Activated gamma-delta T cell treated with Interleukin-2 at 50 U/mL for 16 hours (primary cell): ENCODE results near the gene ITGAV.
A peak's percentile ranks its signal among the peaks of the same experiment; 100 is the strongest.
"Not testable (repeated sequence)": the region's sequence is repeated elsewhere in the genome, so short reads cannot be mapped to it uniquely, and the experiment has no call there.

ENCODE experiments used
- DNase-seq: peaks from one replicate; pipeline ENCODE4 v3.0.0-alpha.2; 2020

Gene ITGAV

GRCh38 chr2:186589612-186590349, at the start of gene ITGAV:
ITGAV (plus strand) TSS chr2:186590056; CDS start chr2:186590339, 283 bp downstream.
- peak; percentile 74 for DNase-seq

- DNase-seq: no peak
Measured at GRCh38 chr2:186540941-186541340, 48.9 kb upstream of the ITGAV start.

- no peak for DNase-seq
Measured at GRCh38 chr2:186542002-186542401, 47.9 kb upstream of the ITGAV start.

GRCh38 chr2:186543561-186544131, 46.2 kb upstream of the ITGAV start:
- no peak for DNase-seq

- no peak for DNase-seq
Measured at GRCh38 chr2:186544255-186544675, 45.6 kb upstream of the ITGAV start.

DNA sequence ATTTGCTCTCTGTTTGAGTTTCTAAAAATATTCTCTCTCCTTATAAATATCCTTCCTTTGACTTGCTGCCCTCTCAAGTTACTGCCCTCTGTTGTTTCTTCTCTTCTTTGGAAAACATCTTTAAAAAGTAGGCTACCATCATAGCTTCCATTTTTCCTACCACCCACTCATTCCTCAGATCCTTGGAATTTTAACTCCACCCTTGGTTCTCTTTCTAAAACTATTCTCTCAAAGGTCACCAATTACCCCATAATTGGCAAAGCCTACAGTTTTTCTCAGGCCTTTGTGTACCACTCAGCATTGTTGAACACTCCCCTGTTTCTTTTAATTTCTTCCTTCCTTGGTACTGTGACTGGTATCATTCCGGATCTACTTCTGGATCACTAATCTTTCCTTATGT, 43.0 kb upstream of the ITGAV start:
- DNase-seq: no peak

DNA sequence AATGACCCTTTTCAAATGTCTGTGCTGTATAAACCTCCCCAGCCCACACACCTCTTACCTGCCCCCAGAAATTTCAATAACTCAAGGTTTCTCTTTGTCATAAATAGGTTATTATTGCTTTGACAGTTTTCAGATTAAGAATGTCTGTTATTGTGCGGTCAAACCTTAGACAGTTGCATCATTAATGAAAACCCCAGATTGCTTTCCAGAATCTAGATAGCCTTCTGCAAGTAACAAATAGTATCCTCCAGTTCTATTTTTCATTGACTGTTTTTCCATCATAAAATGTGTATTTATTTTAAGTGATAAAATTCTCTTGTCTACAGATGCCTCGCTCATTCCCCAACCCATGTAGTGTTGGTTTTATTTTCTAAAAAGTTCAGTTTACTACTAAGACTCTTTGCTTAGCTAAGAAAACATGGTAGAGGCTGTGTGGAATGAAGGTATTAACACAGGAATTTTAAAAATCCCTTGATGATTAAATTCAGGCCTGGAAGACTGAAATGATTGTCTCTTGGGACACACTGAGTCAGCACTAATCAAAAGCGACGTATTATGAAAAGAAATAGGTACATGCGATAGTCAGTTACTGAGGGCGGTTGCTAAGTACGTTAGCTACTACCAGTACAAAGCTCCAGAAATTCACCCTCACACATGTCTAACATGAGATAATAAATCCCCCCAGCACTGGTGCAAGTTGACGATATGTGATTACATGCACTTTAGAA, 38.4 kb upstream of the ITGAV start:
- DNase-seq: no peak

DNA sequence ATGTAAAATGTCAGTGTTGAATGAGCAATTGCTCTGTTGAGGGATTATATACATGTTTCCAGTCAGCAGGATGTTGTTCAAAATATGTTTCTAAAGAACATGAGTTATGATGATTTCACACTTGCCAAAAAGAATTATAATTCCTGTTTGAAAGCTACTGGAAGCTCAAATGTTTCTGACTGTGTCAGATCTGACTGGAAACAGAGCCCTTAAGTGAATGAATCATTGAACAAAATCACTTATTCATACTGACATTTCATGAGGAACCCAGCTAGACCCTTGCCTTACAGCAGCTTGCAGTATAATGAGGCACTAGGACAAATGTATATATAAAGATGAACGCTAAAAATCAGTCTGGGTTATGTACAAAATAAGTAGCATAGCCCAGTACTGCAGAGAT, 35.4 kb upstream of the ITGAV start:
- no peak for DNase-seq

DNA sequence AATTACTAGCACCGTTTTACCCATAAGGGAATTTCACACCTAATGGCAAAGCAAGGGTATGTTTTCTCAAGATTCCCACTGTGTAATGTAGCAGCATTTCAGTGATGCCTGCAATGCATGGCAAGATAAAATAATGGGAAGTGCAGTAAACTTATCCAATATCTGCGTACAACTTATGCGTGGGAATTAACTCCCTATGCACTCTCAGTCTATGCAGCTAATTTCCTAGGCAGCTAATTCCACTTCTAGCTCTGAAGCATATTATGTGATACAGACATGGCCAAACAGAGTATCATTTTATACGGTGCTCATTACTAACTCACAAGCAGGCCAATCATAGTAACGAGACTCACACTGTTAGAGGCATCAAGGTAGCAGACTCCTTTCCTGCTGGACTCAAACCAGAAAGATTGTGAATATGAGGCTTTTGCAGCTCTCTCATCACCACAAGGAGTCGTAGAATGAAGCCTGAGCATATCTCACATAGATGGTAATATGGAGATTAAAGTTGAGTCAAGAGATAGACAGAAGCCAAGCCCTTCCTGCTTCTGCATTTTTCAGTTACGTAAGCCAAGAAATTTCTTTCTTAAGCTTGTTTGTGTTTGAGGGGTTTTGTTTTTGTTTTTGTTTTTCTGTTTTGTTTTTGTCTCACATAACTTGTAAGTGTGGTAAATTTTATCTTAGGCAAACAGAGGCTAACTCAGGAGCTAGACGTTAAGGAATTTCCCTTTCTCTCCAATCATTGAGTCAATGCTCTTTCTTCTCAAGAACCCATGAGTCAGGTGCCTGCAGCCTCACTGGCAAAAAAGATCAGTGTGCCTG, 34.8 kb upstream of the ITGAV start:
- no peak for DNase-seq

DNA sequence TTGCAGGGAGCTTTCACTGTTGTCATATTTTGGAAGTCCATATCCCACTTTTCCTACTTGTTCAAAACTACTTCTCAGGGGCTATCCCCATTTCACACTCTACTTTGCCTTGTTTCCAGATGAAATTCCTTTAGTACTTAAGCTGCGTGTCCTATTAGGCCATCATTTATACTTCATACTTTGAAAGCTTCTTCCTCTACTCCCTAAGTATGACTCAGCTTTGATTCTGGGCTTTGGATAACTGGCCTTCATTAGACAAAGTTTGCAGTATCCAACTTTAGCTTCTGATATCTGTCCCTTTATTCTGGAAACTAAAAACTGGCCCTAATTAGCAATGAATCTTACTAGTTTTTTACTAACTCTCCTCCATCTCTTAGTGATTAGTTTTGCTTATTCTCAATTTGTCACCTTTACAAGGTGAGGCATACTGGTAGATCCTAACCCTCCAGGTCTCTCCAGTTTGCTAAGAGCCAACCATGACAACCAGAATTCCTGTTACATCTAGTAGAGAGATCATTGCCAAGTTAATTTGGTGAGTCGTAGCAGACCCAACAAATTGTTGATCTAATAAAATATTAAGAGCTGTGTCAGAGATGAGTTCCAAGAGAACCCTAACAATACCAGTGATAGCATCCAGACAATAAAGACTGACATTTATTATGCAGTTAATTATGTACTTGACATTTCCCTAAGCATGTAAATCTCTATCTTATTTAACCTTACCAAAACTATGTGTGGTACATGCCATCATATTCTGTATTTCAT, 31.2 kb upstream of the ITGAV start:
- DNase-seq: no peak

DNA sequence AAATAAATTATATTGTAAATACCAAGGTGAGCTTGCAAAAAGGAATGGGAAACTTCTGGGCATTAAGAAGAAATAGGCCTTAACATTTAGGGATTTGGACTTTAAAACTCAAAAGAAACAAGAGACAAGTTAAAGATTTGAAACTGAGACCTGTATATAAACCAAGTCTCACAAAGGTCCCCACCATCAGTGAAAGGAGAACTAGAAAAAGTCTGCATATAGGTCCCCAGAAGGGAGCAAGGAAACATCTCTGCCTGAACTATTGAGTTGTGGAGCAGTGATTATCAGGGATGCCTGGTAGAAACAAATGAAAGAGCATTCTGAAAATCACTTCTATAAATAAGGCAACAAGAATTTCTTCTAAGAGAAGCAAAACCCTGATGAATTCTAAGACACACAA, 30.5 kb upstream of the ITGAV start:
- no peak for DNase-seq

DNA sequence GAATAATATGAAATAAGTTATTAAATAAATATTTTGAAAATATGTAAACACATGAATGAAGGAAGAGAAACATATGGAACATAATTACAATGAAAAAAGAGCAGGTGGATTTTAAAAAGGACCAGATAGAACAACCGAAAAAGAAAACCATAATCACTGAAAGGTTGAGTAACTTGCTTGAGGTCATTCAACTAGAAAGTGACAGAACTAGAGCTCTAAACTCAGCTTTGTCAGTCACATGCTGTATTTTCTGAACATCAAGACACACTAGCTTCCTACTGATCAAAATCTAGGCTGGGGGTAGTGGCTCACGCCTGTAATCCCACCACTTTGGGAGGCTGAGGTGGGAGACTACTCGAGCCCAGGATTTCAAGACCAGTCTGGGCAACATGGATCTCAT, 30.0 kb upstream of the ITGAV start:
- no peak for DNase-seq

- no peak for DNase-seq
Measured at GRCh38 chr2:186560254-186560653, 29.6 kb upstream of the ITGAV start.

DNA sequence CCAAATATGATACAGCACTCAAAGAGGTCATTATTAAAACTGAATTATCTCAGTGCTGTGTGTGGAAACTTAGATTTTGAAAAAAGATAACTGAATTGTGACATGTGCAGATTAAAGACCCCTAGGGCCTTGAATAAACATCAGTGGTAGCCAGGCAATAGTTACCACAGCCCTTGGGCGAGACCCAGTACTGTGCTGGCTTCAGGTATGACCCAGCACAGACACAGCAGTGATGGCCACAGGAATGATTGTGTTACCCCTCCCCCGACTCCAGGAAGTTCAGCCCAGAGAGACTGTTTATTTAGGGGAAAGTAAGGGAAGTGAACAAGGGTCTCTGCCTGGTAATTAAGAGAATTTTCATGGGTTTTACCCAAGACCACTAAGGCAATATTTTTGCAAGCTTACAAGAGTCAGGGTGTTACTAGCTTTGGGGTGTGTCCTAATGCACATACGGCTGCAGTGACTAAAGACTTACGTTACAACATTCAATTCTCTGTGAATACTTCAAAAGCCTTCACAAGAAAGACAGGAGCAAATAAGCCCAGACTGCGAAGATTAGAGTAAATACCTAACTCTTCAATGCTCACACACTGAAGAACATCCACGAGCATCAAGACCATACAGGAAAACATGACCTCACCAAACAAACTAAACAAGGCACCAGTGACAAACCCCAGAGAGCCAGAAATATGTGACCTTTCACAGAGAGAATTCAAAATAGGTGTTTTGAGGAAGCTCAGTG, 28.2 kb upstream of the ITGAV start:
- no peak for DNase-seq

DNA sequence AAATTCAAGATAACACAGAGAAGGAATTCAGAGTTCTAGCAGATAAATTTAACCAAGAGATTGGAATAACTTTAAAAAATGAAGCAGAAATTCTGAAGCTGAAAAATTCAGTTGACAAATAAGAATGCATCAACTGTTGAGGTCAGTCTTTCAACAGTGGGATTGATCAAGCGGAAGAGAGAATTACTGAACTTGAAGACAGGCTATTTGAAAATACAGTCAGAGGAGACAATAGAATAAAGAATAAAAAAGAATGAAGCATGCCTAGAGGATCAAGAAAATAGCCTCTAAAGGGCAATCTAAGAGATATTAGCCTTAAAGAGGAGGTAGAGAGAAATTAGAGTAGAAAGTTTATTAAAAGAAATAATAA, 27.7 kb upstream of the ITGAV start:
- DNase-seq: no peak

DNA sequence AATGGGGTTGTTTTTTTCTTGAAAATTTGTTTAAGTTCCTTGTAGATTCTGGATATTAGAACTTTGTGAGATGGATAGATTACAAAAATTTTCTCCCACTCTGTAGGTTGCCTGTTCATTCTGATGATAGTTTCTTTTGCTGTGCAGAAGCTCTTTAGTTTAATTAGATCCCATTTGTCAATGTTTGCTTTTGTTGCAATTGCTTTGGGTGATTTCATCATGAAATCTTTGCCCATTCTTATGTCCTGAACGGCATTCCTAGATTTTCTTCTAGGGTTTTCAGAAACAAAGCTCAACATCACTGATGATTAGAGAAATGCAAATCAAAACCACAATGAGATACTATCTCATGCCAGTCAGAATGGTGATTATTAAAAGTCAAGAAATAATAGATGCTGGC, 21.3 kb upstream of the ITGAV start:
- DNase-seq: not testable (repeated sequence)

DNA sequence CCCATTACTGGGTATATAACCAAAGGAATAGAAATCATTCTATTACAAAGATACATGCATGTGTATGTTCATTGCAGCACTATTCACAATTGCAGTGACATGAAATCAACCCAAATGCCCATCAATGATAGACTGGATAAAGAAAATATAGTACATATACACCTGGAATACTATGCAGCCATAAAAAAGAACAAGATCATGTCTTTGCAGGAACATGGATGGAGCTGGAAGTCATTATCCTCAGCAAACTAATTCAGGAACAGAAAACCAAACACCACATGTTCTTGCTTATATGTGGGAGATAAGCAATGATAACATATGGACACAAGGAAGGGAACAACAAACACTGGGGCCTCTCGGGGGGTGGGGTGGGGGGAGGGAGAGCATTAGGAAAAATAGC, 20.7 kb upstream of the ITGAV start:
- DNase-seq: not testable (repeated sequence)

- no peak for DNase-seq
Measured at GRCh38 chr2:186569897-186570296, 20.0 kb upstream of the ITGAV start.

GRCh38 chr2:186570604-186571003, 19.3 kb upstream of the ITGAV start:
- DNase-seq: no peak

GRCh38 chr2:186572705-186573104, 17.2 kb upstream of the ITGAV start:
- DNase-seq: no peak

DNA sequence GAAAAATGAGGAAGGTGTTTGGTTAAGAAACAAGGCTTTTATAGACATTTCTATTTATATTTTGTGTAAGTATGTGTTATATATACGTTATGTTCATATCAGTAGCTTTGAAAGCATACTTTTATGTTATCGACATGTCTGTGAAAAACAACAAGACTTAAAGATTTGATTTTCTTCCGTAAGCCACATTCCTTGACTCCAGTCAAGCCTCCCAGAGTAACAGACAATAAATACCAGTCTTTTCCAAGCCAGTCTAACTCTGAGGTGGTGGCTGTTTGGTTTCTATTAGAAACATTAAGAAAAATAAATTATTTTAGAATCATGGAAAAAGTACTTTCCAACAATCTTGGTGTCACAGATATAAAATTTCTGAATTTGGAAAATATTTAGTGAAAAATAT, 16.3 kb upstream of the ITGAV start:
- DNase-seq: no peak

DNA sequence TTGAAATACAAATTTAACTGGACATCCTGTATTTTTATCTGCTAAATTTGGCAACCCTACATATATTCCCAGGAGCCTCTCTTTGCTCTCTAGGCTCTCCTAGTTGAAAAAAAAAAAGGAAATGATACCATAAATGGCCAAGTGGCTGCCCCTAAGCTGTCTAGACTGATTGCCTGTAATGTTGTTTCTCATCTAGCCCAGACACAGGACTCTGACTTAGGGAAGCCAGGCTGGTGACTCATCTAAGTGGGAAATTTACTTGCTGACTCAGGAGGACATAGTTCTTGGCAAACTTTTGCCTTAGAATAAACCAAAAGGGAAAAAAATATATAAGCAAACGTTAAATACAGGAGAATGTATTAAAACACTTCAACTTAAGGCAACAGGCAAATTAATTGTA, 14.6 kb upstream of the ITGAV start:
- no peak for DNase-seq
